ENCODE data around the gene RPL18.
A peak's percentile ranks its signal among the peaks of the same experiment; 100 is the strongest.

The RPL18 gene

DNA sequence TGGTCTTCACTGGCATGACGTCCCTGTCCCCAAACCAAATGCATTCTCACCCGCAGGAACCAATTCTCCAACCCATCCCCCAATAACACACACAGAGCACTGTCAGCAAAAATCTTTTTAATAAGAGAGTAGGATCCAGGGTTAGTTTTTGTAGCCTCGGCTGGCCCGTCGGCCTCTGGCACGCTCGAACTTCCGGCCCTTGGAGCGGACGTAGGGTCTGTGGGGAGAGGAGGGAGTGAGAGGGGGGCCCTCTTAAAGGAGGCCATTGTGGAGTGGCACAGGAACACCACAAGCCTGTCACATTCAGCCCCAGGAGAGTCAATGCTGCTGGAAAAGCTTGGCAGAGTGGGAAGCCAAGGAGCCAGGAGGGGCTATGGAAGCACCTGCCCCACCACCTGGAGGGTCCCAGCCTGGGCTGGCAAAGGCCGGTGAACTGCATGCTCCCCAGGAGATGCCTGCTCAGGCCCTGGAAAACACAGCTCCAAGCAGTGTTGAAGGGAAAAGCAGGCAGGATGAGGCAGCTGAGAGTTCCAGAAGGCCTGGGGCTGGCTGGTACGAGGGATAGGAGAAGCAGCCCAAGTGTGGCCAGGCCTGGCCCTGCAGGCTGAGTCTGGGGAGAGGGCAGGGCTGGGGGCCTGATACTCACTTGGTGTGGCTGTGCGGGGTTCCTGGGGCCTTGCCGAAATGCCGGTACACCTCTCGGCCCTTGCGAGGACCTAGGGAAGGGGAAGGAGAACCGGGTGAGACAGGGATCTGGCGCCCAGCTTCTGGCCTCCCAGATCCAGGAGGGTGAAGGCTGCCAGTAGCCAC, 3.5 kb downstream of the RPL18 start:
- no peak for DNase-seq (ENCODE audit: low spot score)
- H3K27ac ChIP-seq = peak overlapping the region; percentile 92
- TF ChIP-seq, protein P1, sequence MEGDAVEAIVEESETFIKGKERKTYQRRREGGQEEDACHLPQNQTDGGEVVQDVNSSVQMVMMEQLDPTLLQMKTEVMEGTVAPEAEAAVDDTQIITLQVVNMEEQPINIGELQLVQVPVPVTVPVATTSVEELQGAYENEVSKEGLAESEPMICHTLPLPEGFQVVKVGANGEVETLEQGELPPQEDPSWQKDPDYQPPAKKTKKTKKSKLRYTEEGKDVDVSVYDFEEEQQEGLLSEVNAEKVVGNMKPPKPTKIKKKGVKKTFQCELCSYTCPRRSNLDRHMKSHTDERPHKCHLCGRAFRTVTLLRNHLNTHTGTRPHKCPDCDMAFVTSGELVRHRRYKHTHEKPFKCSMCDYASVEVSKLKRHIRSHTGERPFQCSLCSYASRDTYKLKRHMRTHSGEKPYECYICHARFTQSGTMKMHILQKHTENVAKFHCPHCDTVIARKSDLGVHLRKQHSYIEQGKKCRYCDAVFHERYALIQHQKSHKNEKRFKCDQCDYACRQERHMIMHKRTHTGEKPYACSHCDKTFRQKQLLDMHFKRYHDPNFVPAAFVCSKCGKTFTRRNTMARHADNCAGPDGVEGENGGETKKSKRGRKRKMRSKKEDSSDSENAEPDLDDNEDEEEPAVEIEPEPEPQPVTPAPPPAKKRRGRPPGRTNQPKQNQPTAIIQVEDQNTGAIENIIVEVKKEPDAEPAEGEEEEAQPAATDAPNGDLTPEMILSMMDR (conservative IDR thresholded peaks at IDR 0.05; ENCODE audit: low read depth) = no peak
- ChIA-PET POLR2A (ENCODE audit: low non-redundant PET) (interaction anchor here (1.0 to 1.2 kb wide), 2 partner anchors 17 to 128 kb away, joined by 3 to 4 read pairs; no protein-coding TSS in a partner anchor), CTCF (interaction anchor here (0.6 to 1.5 kb wide), 5 partner anchors 12 to 468 kb away, joined by 3 to 5 read pairs (median 3); partner anchors contain the start of gene KDELR1)

DNA sequence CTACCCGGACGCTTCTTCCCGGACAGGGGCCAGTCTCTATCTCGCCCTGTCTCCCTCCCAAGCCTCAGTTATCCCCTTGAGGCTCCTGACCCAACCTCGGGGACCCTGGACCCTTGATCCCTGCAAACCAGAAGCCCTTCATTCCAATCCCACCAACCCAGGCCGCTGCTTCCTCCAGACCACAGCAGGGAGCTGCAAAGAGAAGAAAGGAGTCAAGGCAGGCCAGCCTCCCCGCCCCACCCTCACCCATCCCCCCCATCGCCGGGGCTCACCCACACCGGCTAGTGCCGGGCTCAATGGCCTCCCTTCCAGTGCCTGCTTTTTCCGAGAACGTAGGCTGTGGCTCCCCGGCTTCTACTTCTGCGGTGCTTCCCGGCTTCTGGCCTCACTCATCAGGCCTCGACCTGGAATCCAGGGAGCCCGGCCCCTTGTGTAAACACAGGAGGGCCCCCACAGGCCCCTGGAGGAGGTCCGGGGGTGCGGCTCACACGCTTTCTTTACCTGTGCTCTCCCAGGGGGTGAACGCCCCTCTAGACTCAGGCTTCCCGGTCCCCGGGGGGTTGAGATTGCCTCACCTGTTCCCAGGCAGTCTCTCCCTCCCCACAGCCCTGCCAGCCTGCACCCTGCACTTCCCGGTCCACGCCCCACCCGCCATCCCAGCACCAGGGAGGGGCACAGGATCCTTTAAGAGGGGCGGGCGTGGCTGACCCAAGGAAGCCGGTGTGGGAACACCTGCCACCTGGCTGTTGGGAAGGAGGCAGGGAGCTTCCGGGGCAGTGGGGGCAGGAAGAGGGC, 4.3 kb downstream of the RPL18 start, which contains the start of gene FAM83E:
TSS of gene FAM83E (minus strand) at position 641 of the 795 bp plus-strand sequence. CDS start 1,704 bp downstream, outside the sequence.
- ChIA-PET CTCF (interaction anchor here (0.5 to 1.5 kb wide), 5 partner anchors 13 to 548 kb away, joined by 3 to 4 read pairs (median 3); partner anchors contain the start of gene KDELR1), POLR2A (ENCODE audit: low non-redundant PET) (interaction anchor here (1.0 to 1.2 kb wide), 2 partner anchors 18 to 127 kb away, joined by 3 to 4 read pairs; no protein-coding TSS in a partner anchor)
- TF ChIP-seq, protein P1 (conservative IDR thresholded peaks at IDR 0.05; ENCODE audit: low read depth) = no peak
- peak within 1 kb of the TSS; percentile 92 for H3K27ac ChIP-seq
- DNase-seq (ENCODE audit: low spot score) = peak; percentile 80

DNA sequence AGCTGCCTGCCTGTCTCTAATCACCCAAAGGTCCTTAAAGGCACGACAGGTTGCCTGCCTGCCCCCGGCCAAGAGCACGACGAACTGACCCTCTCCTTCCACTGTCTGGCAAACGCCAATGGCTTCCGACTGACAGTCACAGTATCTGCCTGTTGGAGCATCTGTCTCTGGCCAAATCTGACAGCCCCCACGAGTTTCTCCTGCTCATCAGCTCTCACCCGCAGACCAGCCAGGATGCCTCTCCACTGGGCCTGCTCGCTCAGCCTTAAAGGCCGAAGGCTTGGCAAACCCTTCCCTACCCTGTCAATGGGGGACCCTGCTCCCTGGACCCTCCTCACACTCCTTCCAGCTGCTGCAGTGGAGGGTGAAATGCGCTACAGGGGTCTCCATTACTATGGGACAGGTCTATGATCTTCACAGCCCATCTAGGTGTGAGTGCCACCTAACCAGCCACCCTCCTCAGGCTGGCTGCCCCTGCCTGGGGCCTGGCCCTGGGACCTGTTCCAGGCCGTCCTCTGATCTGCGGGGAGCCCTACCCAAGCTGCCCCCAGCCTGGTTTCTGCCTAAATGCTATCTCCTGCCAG, 5.0 kb downstream of the RPL18 start:
- H3K27ac ChIP-seq = peak overlapping the region; percentile 92
- TF ChIP-seq, protein P1 (conservative IDR thresholded peaks at IDR 0.05; ENCODE audit: low read depth) = no peak
- DNase-seq (ENCODE audit: low spot score) = no peak
- ChIA-PET POLR2A (ENCODE audit: low non-redundant PET) (interaction anchor here (0.7 kb wide), 1 partner anchor 15 kb away, joined by 4 read pairs; no protein-coding TSS in a partner anchor), CTCF (no interaction called here)

DNA sequence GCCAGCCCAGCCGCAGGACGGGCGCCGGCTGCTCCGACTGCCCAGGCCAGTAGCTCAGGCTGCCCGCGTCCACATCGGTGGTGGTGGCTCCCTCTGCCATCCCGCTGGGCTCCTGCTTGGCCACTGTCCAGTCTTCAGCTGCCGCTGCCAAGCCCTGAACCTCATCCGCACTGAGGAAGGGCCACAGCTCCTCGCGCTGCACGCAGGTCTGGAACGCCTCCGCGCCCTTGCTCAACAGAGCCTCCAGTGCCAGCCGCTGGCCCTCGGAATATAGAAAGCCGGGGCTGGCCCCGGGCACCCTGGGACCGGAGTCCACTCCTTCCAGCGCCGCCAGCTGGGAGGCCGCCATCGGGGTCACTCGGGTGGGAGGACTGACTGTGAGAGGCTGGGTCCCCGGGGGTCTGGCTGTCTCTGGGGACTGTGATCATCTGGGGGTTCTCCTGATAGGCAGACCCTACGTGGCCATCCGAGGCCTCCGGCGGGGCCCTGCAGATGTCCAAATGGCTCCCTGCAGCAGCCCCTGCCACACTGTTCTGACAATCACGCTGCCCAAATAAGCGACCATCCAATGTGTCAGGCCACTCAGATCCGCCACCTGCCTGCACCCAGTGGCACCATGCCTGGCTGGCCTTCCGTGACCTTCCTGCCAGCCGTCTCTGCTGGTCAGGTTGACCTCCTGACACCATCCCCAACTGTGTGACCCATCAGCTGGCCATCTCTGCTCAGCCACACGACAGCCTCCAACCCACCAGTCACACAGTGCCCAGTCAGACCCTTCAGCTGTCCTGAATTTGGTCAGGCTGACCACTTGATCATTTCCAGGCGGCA, 5.7 kb downstream of the RPL18 start:
- POLR2A ChIA-PET (ENCODE audit: low non-redundant PET) = interaction anchor here (0.7 kb wide), 1 partner anchor 16 kb away, joined by 4 read pairs; no protein-coding TSS in a partner anchor
- TF ChIP-seq, protein P1 (conservative IDR thresholded peaks at IDR 0.05; ENCODE audit: low read depth) = no peak
- CTCF ChIA-PET = interaction anchor here (0.7 kb wide), 1 partner anchor 107 kb away, joined by 3 read pairs; no protein-coding TSS in a partner anchor
- no peak for DNase-seq (ENCODE audit: low spot score)
- H3K27ac ChIP-seq = peak overlapping the region; percentile 92

DNA sequence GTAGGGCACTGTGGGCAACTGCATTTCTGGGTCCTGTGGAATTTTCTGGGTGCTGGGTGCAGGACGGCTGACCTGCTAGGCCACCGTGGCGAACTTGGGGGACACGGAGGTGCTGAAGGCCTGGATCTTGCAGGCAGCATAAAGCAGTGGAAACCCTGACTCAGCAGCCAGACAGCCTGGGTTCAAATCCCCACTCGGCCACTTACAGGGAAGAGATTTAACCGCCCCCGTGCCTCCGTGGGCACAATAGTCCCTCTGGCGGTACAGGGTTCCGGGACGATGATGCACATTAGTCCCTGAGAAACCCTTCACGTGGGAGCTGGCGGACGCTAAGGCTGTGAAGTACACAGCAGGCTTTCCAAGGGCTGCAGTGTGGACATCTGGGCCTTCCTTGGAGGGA, 7.1 kb downstream of the RPL18 start:
- H3K27ac ChIP-seq = no peak overlapping the region
- ChIA-PET CTCF (no interaction called here), POLR2A (ENCODE audit: low non-redundant PET) (interaction anchor here (0.5 to 0.6 kb wide), 2 partner anchors 94 to 291 kb away, joined by 3 to 5 read pairs; no protein-coding TSS in a partner anchor)
- no peak for DNase-seq (ENCODE audit: low spot score)
- TF ChIP-seq, protein P1 (conservative IDR thresholded peaks at IDR 0.05; ENCODE audit: low read depth) = no peak

Data from RWPE1 (cell line).